SK-N-SH (cell line): Measurements from ENCODE around the gene C16orf96.
A peak's percentile ranks its signal among the peaks of the same experiment; 100 is the strongest.

Source experiments
- CHD2 ChIP-seq: fragments of 150-350 bp; IDR thresholded peaks from 2 replicates; pipeline ENCODE4 v1.6.1; 2018; ENCODE audit warnings: low read length; ENCODE audit not compliant: partially characterized antibody
- CTCF ChIP-seq: fragments of 200-600 bp; sonication (generic); IDR thresholded peaks from 2 replicates; pipeline ENCODE4 v1.6.1; 2017; ENCODE audit warnings: antibody characterized with exemption, mild to moderate bottlenecking, moderate library complexity
- EP300 ChIP-seq, 2 experiments: IDR thresholded peaks; 2 replicates each; pipeline versions ENCODE4 v1.4.0 to v1.6.1; 2012; ENCODE audit warnings: borderline replicate concordance in 1 of 2, low read depth in 1 of 2, low read length in 1 of 2
- FOXJ3 ChIP-seq: sonication (generic); formaldehyde crosslinking; IDR thresholded peaks from 2 replicates; pipeline ENCODE4 v1.5.1; 2020; ENCODE audit warnings: mild to moderate bottlenecking, missing genetic modification reagents
- GABPA ChIP-seq: IDR thresholded peaks from 2 replicates; pipeline ENCODE4 v1.4.0; 2012; ENCODE audit warnings: low read depth, mild to moderate bottlenecking
- JUND ChIP-seq: IDR thresholded peaks from 2 replicates; pipeline ENCODE4 v1.4.0; 2012
- NRF1 ChIP-seq: IDR thresholded peaks from 2 replicates; pipeline ENCODE4 v1.6.1; 2012; ENCODE audit warnings: low read depth, mild to moderate bottlenecking, low read length
- RAD21 ChIP-seq: IDR thresholded peaks from 2 replicates; pipeline ENCODE4 v1.6.1; 2012; ENCODE audit warnings: mild to moderate bottlenecking, low read length
- RFX5 ChIP-seq: IDR thresholded peaks from 2 replicates; pipeline ENCODE4 v1.6.1; 2012; ENCODE audit warnings: mild to moderate bottlenecking, improper control_type of control experiment, low read length
- SMC3 ChIP-seq: IDR thresholded peaks from 2 replicates; pipeline ENCODE4 v1.6.1; 2012; ENCODE audit warnings: low read depth, low read length, improper control_type of control experiment
- TAF1 ChIP-seq: IDR thresholded peaks from 2 replicates; pipeline ENCODE4 v1.6.1; 2012; ENCODE audit warnings: low read depth, mild to moderate bottlenecking, low read length, moderate library complexity, borderline replicate concordance

GRCh38 chr16:4517812-4518680 is 38.1 kb upstream of the C16orf96 start:
- TF ChIP-seq SMC3 (peak; percentile 46), TAF1 (no peak), GABPA (no peak), CTCF (peak; percentile 56), NRF1 (no peak), FOXJ3 (no peak), CHD2 (no peak), EP300 (IDR thresholded peaks at IDR 0.05; ENCODE audit: borderline replicate concordance in 1 of 2, low read depth in 1 of 2, low read length in 1 of 2) (no peak), JUND (no peak), RAD21 (peak; percentile 77), RFX5 (no peak)
